Esophagus muscularis mucosa (tissue), 3 donors: ENCODE data around the gene PARVB.

Experiments
- CTCF ChIP-seq, 3 experiments: fragments of 200-600 bp in 2 of 3; fragments of 450-650 bp in 1 of 3; sonication (generic) in 2 of 3; IDR thresholded peaks; one replicate each; pipeline ENCODE4 v1.5.1; 2017 to 2019; ENCODE audit warnings: antibody characterized with exemption in 3 of 3, mild to moderate bottlenecking in 2 of 3, moderate library complexity in 1 of 3
- POLR2AphosphoS5 ChIP-seq, 2 donors: sonication (generic); formaldehyde crosslinking; IDR thresholded peaks; one replicate each; pipeline ENCODE4 v1.6.1; 2017; ENCODE audit warnings: antibody characterized with exemption in 2 of 2

DNA sequence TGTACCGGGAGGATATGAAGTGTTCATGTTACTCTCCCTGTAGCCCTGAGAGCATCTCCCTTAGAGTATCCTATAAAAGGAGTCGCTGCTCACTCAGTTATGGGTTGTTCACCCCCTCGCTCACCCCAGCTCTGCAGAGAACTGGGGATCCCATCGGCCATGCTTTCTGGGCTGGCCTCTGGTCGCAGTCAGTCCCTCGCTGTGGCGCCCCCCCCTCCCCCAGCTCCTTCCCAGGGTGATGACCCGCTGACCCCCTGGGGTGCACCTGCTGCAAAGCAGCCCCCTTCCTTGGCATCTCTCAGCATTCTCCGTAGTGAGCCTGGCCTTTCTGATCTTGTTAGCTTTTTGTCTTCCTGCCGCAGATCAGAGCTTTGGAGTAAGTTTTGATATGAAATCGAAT, 146.4 kb downstream of the PARVB start:
- TF ChIP-seq CTCF (IDR thresholded peaks at IDR 0.05) (no peak), POLR2AphosphoS5 (IDR thresholded peaks at IDR 0.05) (no peak)
